Activated CD8-positive, alpha-beta memory T cell treated with anti-CD3 and anti-CD28 coated beads for 48 hours (primary cell): ENCODE data around the gene OR14I1.
"Not testable (repeated sequence)": the region's sequence is repeated elsewhere in the genome, so short reads cannot be mapped to it uniquely, and the experiment has no call there.

Source experiments
- DNase-seq, 3 experiments: peaks; one replicate each; pipeline ENCODE4 v3.0.0-alpha.2; 2020; ENCODE audit warnings: low read depth in 2 of 3, low spot score in 2 of 3

OR14I1 gene

DNA sequence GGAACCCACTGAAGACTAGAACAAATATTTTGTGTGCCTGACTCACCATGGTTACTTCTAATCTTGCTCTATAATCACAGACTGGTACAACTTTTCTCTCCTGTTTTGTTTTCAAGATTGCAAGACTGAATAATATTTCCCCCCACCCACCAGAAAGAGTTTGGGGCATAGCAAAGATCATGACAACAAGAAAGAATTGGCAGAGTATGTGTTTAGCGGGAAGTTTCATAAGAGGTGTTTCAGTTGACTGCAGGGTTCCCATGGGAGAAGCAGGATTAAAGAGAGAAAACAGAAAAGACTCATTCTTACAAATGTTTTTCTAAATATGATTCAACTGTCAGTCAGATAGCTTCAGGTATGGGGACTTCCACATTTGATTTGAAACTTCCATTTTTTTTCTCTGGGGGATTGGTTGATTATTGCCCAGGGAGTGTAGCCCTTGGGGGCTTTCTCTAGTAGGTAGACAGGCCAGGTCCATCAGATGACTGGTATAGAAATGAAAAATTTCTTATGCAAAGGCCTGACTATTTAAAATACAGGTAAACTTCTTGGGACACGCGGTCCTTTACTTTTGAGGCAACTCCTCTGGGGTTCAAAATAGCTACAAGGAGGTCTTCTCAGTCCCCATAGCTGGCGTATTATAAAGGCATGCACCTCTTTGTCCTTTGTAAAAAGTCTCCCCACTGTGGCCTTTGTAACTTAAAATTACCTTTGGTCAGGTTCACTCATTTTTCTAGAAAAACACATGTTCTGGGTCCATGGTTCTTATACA is 13.9 kb downstream of the OR14I1 start:
- DNase-seq, result no peak

DNA sequence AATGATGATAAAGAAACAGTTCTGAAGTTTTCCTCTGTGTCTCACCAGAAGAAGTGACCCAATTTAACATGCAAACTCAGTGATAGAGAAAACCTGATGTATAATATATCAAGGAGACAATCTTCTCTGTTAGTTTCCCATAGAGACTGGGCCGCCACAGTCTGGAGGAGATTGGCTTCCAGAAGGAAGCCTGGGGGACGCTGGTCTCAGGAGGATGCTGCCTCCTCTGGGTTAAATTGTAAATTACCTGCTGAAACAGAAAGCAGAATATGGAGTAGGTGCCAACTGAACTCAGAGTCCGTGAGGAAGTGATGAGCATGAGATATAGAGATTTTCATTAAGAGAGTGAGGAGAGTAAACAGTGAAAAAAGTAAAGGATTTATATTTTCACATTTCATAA is 15.8 kb downstream of the OR14I1 start:
- DNase-seq, result no peak

DNA sequence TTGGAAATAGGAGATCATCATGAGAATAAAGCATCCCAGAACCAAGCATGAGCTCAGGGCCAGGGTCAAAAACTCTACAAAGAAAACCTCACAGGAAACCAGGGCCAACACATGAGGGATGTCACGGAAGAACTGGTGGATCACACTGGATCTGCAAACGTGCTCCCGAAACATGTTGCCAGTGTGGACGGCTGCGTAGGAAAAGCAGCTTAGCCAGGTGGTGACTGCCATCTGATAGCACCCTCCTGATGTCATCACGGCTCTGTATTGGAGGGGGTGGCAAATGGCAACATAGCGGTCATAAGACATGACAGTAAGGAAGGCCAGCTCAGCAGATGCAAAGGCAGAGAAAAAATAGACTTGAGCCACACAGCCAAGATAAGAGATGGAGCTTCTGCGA is 20.9 kb downstream of the OR14I1 start:
- no peak for DNase-seq

DNA sequence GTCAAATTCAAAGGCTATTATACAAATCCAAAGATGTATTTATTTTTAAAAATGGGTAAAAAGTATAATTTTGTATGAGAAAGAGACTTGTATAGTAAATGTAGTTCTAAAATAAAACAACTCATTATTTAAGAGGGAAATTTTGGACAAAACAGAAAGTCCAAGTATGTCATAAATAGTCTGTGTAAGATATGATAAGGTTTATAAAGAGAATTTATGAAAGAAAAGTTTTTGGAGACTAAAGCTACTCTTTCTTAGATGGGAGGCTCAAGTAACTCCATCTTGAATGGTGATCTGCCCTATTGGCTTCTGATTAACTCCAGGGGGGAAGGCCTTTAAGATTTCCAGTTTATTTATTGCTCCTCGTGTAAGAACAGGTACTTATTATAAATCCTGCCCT is 32.6 kb downstream of the OR14I1 start:
- no peak for DNase-seq

DNA sequence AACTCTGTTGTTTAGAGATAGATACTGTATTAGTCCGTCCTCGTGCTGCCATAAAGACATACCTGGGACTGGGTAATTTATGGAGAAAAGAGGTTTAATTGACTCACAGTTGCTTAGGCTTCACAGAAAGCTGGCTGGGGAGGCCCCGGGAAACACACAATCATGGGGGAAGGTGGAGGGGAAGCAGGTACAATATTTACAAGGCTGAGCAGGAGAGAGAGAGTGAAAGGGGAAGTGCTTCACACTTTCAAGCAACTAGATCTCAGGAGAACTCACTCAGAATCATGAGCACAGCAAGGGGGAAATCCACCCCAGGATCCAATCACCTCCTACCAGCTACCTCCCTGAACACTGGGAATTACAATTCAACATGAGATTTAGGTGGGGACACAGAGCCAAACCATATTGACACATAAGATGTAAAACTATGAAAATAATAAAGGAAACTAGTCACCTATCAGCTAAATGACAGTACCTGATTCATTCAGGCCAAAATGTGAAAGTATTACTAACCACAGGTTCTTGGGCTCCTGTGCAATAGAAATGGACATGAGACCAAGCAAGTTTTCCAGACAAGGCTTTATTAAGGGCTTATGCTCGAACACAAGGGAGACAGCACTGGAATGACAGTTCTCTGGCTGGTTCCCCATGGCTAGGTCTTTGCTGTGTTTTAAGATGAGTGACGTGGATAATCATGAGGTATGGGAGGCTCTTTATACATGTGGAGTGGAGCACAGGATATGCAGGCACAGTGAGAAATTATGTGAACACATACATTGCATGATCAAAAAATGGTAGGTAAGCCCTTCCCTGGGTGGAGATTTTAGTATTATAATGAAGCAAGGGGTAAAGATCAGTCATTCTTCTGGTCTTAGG is 38.9 kb downstream of the OR14I1 start:
- DNase-seq, result not testable (repeated sequence)

DNA sequence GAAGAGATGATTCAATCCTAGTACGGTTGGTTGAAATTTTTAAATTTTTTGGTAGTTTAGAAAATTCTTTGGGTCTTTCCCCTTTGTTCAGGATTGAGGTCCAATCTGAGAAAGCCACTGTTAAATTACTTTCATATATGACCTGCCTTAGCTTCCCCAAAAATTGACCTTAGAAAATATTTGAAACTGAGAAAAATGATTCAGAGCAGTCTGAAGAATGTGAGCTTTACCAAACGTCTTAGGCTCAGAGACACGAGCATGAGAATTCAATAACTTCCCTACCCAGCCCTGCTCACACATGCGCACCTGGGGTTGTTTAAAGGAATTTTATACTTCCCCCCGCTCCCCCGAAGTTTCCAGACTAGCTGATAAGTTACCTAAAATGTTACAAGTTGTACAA is 45.8 kb downstream of the OR14I1 start:
- DNase-seq, result not testable (repeated sequence)

DNA sequence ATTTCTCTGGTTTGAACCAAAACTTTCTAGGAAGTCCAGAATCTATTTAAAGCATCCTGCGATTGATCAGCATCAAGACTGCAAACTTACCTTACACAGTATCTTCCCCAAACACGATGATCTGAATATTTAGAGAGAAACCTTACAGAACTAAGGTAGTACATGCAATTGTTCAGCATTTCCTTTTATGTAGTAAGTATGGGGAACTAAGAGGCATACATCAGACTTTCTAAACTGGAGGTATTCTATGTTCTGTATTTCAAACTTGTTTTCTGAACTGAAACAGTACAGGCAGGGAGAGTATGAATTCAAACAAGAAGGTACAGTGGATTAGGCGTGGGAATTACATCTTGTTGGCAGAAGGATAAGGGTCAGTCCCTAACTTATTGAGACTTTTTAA is 47.2 kb downstream of the OR14I1 start, which contains the start of gene OR2T27:
Gene OR2T27, minus strand, starts transcription at position 175 of the 400 bp plus-strand sequence. CDS start 4,644 bp downstream, outside the sequence.
- DNase-seq, result not testable (repeated sequence)
